Stimulated activated naive CD8-positive, alpha-beta T cell treated with anti-CD3 and anti-CD28 coated beads, Interleukin-15, amount 100 ng/mL, for 72 hours (primary cell): ENCODE results near the gene KLF18.
"Not testable (repeated sequence)": the region's sequence is repeated elsewhere in the genome, so short reads cannot be mapped to it uniquely, and the experiment has no call there.

Experiments
- ATAC-seq: fragments of 150-1000 bp; cut with Tn5 transposase; 2 replicates; pipeline ENCODE4 v1.10.0; 2021; ENCODE audit warnings: mild to moderate bottlenecking, moderate library complexity
- DNase-seq, 2 donors: peaks; one replicate each; pipeline ENCODE4 v3.0.0; 2021 to 2022
- H3K27ac Mint-ChIP-seq, 2 donors: one replicate each; pipeline ENCODE4 v1.8.0; 2022; ENCODE audit warnings: mild to moderate bottlenecking in 2 of 2, mixed read lengths in 2 of 2, moderate library complexity in 2 of 2
- H3K27me3 Mint-ChIP-seq: one replicate; pipeline ENCODE4 v1.8.0; 2022; ENCODE audit warnings: mixed read lengths
- H3K4me1 Mint-ChIP-seq: one replicate; pipeline ENCODE4 v1.8.0; 2022; ENCODE audit warnings: mild to moderate bottlenecking, mixed read lengths
- H3K4me3 Mint-ChIP-seq, 2 donors: one replicate each; pipeline ENCODE4 v1.8.0; 2022; ENCODE audit warnings: mild to moderate bottlenecking in 2 of 2, mixed read lengths in 2 of 2, moderate library complexity in 1 of 2
- H3K9me3 Mint-ChIP-seq, 2 donors: one replicate each; pipeline ENCODE4 v1.8.0; 2022; ENCODE audit warnings: mixed read lengths in 2 of 2

KLF18 gene

GRCh38 chr1:44135886-44136285 is 5.5 kb downstream of the KLF18 start:
- no peaks in the 10 kb centered on the region for H3K9me3 Mint-ChIP-seq

GRCh38 chr1:44134071-44134920 is 7.1 kb downstream of the KLF18 start:
- Mint-ChIP-seq H3K27ac (no peak overlapping the region), H3K4me3 (no peak overlapping the region), H3K9me3 (no peaks in the 10 kb centered on the region), H3K27me3 (peaks cover 5% of the 10 kb centered on the region), H3K4me1 (no peaks in the 10 kb centered on the region)
- DNase-seq = no peak
- ATAC-seq = no peak

More at GRCh38 chr1:44135886-44136285, 5.5 kb downstream of the KLF18 start:
- Mint-ChIP-seq H3K27me3 (peaks cover 2% of the 10 kb centered on the region), H3K27ac (no peak overlapping the region), H3K4me1 (no peaks in the 10 kb centered on the region), H3K4me3 (no peak overlapping the region)
- DNase-seq (no peak), ATAC-seq (no peak)

GRCh38 chr1:44131411-44131810 is 10.0 kb downstream of the KLF18 start:
- Mint-ChIP-seq H3K9me3 (no peaks in the 10 kb centered on the region), H3K4me1 (peaks cover 6% of the 10 kb centered on the region), H3K27me3 (peaks cover 25% of the 10 kb centered on the region), H3K4me3 (no peak overlapping the region), H3K27ac (no peak overlapping the region)
- no peak for DNase-seq
- no peak for ATAC-seq

GRCh38 chr1:44129616-44130500 is 11.6 kb downstream of the KLF18 start:
- peak overlapping the region in 1 of 2 donors; percentile 7 for H3K27ac Mint-ChIP-seq
- no peak for DNase-seq
- ATAC-seq = no peak
- no peaks in the 10 kb centered on the region for H3K9me3 Mint-ChIP-seq
- H3K4me1 Mint-ChIP-seq = peaks cover 6% of the 10 kb centered on the region
- H3K27me3 Mint-ChIP-seq = peaks cover 33% of the 10 kb centered on the region
- no peak overlapping the region for H3K4me3 Mint-ChIP-seq

GRCh38 chr1:44120398-44120949 is 21.0 kb downstream of the KLF18 start:
- no peak overlapping the region for H3K27ac Mint-ChIP-seq
- DNase-seq = no peak

GRCh38 chr1:44119525-44119924 is 21.9 kb downstream of the KLF18 start:
- no peaks in the 10 kb centered on the region for H3K9me3 Mint-ChIP-seq
- ATAC-seq = no peak
- H3K27me3 Mint-ChIP-seq = peaks cover 32% of the 10 kb centered on the region
- no peak overlapping the region for H3K27ac Mint-ChIP-seq
- no peaks in the 10 kb centered on the region for H3K4me1 Mint-ChIP-seq
- no peak for DNase-seq
- H3K4me3 Mint-ChIP-seq = no peak overlapping the region

More at GRCh38 chr1:44120398-44120949, 21.0 kb downstream of the KLF18 start:
- H3K27me3 Mint-ChIP-seq = peaks cover 36% of the 10 kb centered on the region
- H3K4me3 Mint-ChIP-seq = no peak overlapping the region
- H3K9me3 Mint-ChIP-seq = no peaks in the 10 kb centered on the region
- no peaks in the 10 kb centered on the region for H3K4me1 Mint-ChIP-seq
- no peak for ATAC-seq

GRCh38 chr1:44118682-44119081 is 22.7 kb downstream of the KLF18 start, which contains the start of gene KLF17:
TSS of gene KLF17 (plus strand) at chr1:44118821. CDS start at chr1:44118908, 87 bp downstream.
- H3K4me1 Mint-ChIP-seq = no peaks in the 10 kb centered on the region
- DNase-seq (no peak), ATAC-seq (no peak)
- peaks cover 33% of the 10 kb centered on the region for H3K27me3 Mint-ChIP-seq
- no peak within 1 kb of the TSS for H3K4me3 Mint-ChIP-seq
- no peaks in the 10 kb centered on the region for H3K9me3 Mint-ChIP-seq
- no peak within 1 kb of the TSS for H3K27ac Mint-ChIP-seq

GRCh38 chr1:44117272-44117671 is 24.2 kb downstream of the KLF18 start:
- peaks cover 30% of the 10 kb centered on the region for H3K27me3 Mint-ChIP-seq
- not testable (repeated sequence) for ATAC-seq, H3K4me1 Mint-ChIP-seq

GRCh38 chr1:44114098-44114497 is 27.3 kb downstream of the KLF18 start:
- H3K27me3 Mint-ChIP-seq = peaks cover 11% of the 10 kb centered on the region
- no peak overlapping the region for H3K4me3 Mint-ChIP-seq
- H3K9me3 Mint-ChIP-seq = no peaks in the 10 kb centered on the region
- peak overlapping the region in 1 of 2 donors; percentile 16 for H3K27ac Mint-ChIP-seq
- DNase-seq (no peak), ATAC-seq (no peak)
- H3K4me1 Mint-ChIP-seq = no peaks in the 10 kb centered on the region

More at GRCh38 chr1:44117272-44117671, 24.2 kb downstream of the KLF18 start:
- H3K27ac Mint-ChIP-seq, H3K9me3 Mint-ChIP-seq, DNase-seq, H3K4me3 Mint-ChIP-seq: not testable (repeated sequence)

- DNase-seq = no peak
- no peaks in the 10 kb centered on the region for H3K9me3 Mint-ChIP-seq
- H3K27ac Mint-ChIP-seq = no peak overlapping the region
- H3K4me3 Mint-ChIP-seq = no peak overlapping the region
- H3K4me1 Mint-ChIP-seq = no peaks in the 10 kb centered on the region
- no peak for ATAC-seq
- H3K27me3 Mint-ChIP-seq = peaks cover 14% of the 10 kb centered on the region
Observed at GRCh38 chr1:44113095-44113609, 28.3 kb downstream of the KLF18 start.

GRCh38 chr1:44112486-44112885 is 28.9 kb downstream of the KLF18 start:
- no peak for DNase-seq
- ATAC-seq = no peak
- no peaks in the 10 kb centered on the region for H3K9me3 Mint-ChIP-seq
- H3K4me3 Mint-ChIP-seq = no peak overlapping the region
- H3K27me3 Mint-ChIP-seq = peaks cover 17% of the 10 kb centered on the region
- no peaks in the 10 kb centered on the region for H3K4me1 Mint-ChIP-seq
- H3K27ac Mint-ChIP-seq = no peak overlapping the region

- ATAC-seq (no peak), DNase-seq (no peak)
- Mint-ChIP-seq H3K27me3 (peaks cover 18% of the 10 kb centered on the region), H3K4me3 (no peak overlapping the region), H3K27ac (no peak overlapping the region), H3K4me1 (no peaks in the 10 kb centered on the region), H3K9me3 (no peaks in the 10 kb centered on the region)
Observed at GRCh38 chr1:44111861-44112260, 29.6 kb downstream of the KLF18 start.

GRCh38 chr1:44110916-44111315 is 30.5 kb downstream of the KLF18 start:
- Mint-ChIP-seq H3K4me1 (no peaks in the 10 kb centered on the region), H3K27ac (no peak overlapping the region), H3K4me3 (no peak overlapping the region), H3K9me3 (no peaks in the 10 kb centered on the region), H3K27me3 (peaks cover 28% of the 10 kb centered on the region)
- no peak for DNase-seq
- ATAC-seq = no peak

- Mint-ChIP-seq H3K4me1 (no peaks in the 10 kb centered on the region), H3K27ac (no peak overlapping the region), H3K4me3 (no peak overlapping the region), H3K27me3 (peaks cover 34% of the 10 kb centered on the region), H3K9me3 (no peaks in the 10 kb centered on the region)
- ATAC-seq (no peak), DNase-seq (no peak)
Observed at GRCh38 chr1:44108971-44109370, 32.5 kb downstream of the KLF18 start.

- peak overlapping the region in 1 of 2 donors; percentile 65 for H3K27ac Mint-ChIP-seq
- H3K27me3 Mint-ChIP-seq = peaks cover 30% of the 10 kb centered on the region
Observed at GRCh38 chr1:44108241-44108640, 33.2 kb downstream of the KLF18 start.

More at GRCh38 chr1:44108241-44108640, 33.2 kb downstream of the KLF18 start:
- no peak for ATAC-seq
- DNase-seq = no peak
- Mint-ChIP-seq H3K9me3 (no peaks in the 10 kb centered on the region), H3K4me1 (no peaks in the 10 kb centered on the region), H3K4me3 (no peak overlapping the region)
